ENCODE measurements around the gene RAB26.

- TF ChIP-seq CTCF (IDR thresholded peaks at IDR 0.05) (no peak), POLR2A (IDR thresholded peaks at IDR 0.05) (no peak)
Measured at GRCh38 chr16:2183671-2184070, 35.2 kb downstream of the RAB26 start.

All from thyroid gland (tissue), 4 donors.